Breast epithelium (tissue), 3 donors: Measurements from ENCODE around the gene GPATCH4.

ENCODE experiments used
- POLR2A ChIP-seq: fragments of 450-650 bp; IDR thresholded peaks from one replicate; pipeline ENCODE4 v1.6.1; 2016; ENCODE audit warnings: antibody characterized with exemption, mild to moderate bottlenecking, moderate library complexity
- POLR2AphosphoS5 ChIP-seq, 3 donors: sonication (generic); formaldehyde crosslinking; IDR thresholded peaks; one replicate each; pipeline ENCODE4 v1.6.1; 2017; ENCODE audit warnings: antibody characterized with exemption in 3 of 3
- TF ChIP-seq, protein P1 (sequence below), 3 donors: fragments of 450-650 bp; IDR thresholded peaks; one replicate each; pipeline ENCODE4 v1.5.1; 2016 to 2017; ENCODE audit warnings: antibody characterized with exemption in 3 of 3, mild to moderate bottlenecking in 3 of 3, moderate library complexity in 3 of 3

DNA sequence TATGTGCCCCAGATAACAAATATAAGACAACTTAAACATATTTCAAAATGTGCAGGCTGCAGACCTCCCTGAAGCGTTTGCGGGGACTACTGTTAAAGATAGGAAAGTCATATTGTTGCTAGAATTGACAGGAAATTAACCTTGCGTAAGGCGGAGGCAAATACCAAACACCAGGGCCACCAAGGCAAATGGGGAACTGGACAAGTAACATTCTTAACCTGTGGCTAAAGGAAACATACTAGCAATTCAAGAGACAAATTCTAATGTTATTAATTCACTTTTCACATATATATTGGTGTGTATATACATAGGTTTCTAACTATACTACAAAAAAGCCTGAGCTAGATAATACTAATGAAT is 24.8 kb upstream of the GPATCH4 start:
- TF ChIP-seq POLR2A (no peak), POLR2AphosphoS5 (IDR thresholded peaks at IDR 0.05) (no peak)
- TF ChIP-seq, protein P1, sequence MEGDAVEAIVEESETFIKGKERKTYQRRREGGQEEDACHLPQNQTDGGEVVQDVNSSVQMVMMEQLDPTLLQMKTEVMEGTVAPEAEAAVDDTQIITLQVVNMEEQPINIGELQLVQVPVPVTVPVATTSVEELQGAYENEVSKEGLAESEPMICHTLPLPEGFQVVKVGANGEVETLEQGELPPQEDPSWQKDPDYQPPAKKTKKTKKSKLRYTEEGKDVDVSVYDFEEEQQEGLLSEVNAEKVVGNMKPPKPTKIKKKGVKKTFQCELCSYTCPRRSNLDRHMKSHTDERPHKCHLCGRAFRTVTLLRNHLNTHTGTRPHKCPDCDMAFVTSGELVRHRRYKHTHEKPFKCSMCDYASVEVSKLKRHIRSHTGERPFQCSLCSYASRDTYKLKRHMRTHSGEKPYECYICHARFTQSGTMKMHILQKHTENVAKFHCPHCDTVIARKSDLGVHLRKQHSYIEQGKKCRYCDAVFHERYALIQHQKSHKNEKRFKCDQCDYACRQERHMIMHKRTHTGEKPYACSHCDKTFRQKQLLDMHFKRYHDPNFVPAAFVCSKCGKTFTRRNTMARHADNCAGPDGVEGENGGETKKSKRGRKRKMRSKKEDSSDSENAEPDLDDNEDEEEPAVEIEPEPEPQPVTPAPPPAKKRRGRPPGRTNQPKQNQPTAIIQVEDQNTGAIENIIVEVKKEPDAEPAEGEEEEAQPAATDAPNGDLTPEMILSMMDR (IDR thresholded peaks at IDR 0.05): peak in 2 of 3 donors; percentile 3 to 22
